KMS-11 (cell line): Measurements from ENCODE around the gene STIM1.

Experiments used
- H2AFZ ChIP-seq: fragments of 200-600 bp; sonication (generic); 2 replicates; pipeline ENCODE4 v1.6.1; 2016; ENCODE audit warnings: antibody characterized with exemption, mixed run types, low read depth
- H3K27ac ChIP-seq: fragments of 200-600 bp; sonication (generic); 2 replicates; pipeline ENCODE4 v1.6.1; 2016; ENCODE audit warnings: mild to moderate bottlenecking, mixed run types
- H3K27me3 ChIP-seq: fragments of 200-600 bp; sonication (generic); 2 replicates; pipeline ENCODE4 v1.6.1; 2017; ENCODE audit warnings: mild to moderate bottlenecking, low read depth, mixed run types, moderate library complexity; ENCODE audit not compliant: insufficient read depth
- H3K36me3 ChIP-seq: fragments of 200-600 bp; sonication (generic); 2 replicates; pipeline ENCODE4 v1.6.1; 2017; ENCODE audit warnings: mild to moderate bottlenecking, mixed run types; ENCODE audit not compliant: insufficient read depth
- H3K4me1 ChIP-seq: fragments of 200-600 bp; sonication (generic); 2 replicates; pipeline ENCODE4 v1.6.1; 2016; ENCODE audit warnings: mild to moderate bottlenecking, low read depth, mixed run types; ENCODE audit not compliant: poor library complexity, severe bottlenecking
- H3K4me2 ChIP-seq: fragments of 200-600 bp; sonication (generic); 2 replicates; pipeline ENCODE4 v1.7.0; 2016; ENCODE audit warnings: mild to moderate bottlenecking, mixed run types
- H3K4me3 ChIP-seq: fragments of 200-600 bp; sonication (generic); IDR thresholded peaks from 2 replicates; pipeline ENCODE4 v1.6.1; 2017; ENCODE audit warnings: low read depth, low read length, mixed read lengths; ENCODE audit not compliant: insufficient read depth
- H3K79me2 ChIP-seq: fragments of 200-600 bp; sonication (generic); 2 replicates; pipeline ENCODE4 v1.6.1; 2016; ENCODE audit warnings: low read depth, mixed run types; ENCODE audit not compliant: insufficient read depth
- H3K9ac ChIP-seq: fragments of 200-600 bp; sonication (generic); 2 replicates; pipeline ENCODE4 v1.6.1; 2016; ENCODE audit warnings: mild to moderate bottlenecking, mixed run types
- H4K20me1 ChIP-seq: fragments of 200-600 bp; sonication (generic); 2 replicates; pipeline ENCODE4 v1.6.1; 2016; ENCODE audit warnings: mild to moderate bottlenecking, mixed run types; ENCODE audit not compliant: insufficient read depth
- TF ChIP-seq, protein P1 (sequence below): fragments of 200-600 bp; sonication (generic); conservative IDR thresholded peaks from 2 replicates; pipeline ENCODE4 v1.6.1; 2017; ENCODE audit warnings: low read depth, mild to moderate bottlenecking, antibody characterized with exemption, low read length, moderate library complexity, mixed read lengths

The STIM1 gene

DNA sequence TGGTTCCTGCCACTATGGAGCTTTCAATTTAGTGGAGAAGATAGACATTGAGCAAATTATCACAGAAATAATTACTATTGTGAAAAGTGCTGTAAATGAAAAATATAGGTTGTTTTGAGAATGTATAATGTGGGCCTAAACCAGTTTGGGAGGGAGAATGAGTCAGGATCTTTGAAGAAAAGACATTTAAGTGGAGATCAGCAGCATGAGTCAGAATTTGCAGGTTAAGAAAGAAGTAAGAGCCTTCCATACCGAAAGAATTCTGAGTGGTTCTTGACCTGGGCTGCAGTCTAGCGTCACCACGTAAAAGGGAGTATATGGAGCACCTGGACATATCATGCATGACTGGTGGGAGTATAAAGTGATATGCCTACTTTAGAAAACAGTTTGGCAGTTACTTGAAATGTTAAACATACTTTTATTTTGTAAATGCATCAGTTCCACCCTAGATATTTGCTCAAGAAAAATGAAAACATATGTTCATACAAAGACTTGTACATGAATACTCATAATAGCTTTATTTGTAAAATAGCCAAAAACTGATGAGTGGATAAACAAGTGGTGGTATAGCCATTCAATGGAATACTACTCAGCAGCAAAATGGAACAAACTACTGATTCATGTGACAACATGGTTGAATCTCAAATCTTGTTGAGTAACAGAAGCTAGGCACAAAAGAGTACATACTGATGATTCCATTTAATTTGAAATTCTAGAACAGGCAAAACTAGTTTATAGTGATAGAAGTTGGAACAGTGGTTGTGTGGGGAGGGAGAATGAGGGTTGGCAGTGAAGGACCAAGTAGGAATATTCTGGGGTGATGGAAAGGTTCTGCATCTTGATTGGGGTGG is 99.2 kb downstream of the STIM1 start:
- H3K9ac ChIP-seq = no peak overlapping the region
- H3K4me3 ChIP-seq = no peak overlapping the region
- H3K27me3 ChIP-seq = no peaks in the 10 kb centered on the region
- H3K36me3 ChIP-seq = no peaks in the 10 kb centered on the region
- no peaks in the 10 kb centered on the region for H3K79me2 ChIP-seq
- H3K4me2 ChIP-seq = peak overlapping the region; percentile 5; the same call in 1 of the 2 replicates
- TF ChIP-seq, protein P1, sequence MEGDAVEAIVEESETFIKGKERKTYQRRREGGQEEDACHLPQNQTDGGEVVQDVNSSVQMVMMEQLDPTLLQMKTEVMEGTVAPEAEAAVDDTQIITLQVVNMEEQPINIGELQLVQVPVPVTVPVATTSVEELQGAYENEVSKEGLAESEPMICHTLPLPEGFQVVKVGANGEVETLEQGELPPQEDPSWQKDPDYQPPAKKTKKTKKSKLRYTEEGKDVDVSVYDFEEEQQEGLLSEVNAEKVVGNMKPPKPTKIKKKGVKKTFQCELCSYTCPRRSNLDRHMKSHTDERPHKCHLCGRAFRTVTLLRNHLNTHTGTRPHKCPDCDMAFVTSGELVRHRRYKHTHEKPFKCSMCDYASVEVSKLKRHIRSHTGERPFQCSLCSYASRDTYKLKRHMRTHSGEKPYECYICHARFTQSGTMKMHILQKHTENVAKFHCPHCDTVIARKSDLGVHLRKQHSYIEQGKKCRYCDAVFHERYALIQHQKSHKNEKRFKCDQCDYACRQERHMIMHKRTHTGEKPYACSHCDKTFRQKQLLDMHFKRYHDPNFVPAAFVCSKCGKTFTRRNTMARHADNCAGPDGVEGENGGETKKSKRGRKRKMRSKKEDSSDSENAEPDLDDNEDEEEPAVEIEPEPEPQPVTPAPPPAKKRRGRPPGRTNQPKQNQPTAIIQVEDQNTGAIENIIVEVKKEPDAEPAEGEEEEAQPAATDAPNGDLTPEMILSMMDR = no peak
- no peak overlapping the region for H2AFZ ChIP-seq
- H3K4me1 ChIP-seq = peaks cover 69% of the 10 kb centered on the region
- H3K27ac ChIP-seq = no peak overlapping the region
- no peaks in the 10 kb centered on the region for H4K20me1 ChIP-seq

DNA sequence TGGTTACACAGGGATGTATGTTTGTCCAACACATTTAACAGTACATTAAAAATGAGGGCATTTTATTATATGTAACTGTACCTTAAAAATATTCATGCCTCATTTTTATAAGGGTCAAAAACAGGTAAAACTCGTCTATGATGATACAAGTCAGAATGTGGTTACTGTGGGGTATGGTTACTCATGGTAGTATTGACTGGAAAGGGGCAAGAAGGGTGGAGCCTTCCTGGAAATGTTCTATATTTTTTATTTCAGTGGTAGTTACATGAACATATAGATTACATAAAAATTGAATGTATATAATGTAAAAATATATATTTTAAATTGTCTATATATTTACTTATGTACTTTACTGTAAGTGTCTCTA is 99.8 kb downstream of the STIM1 start:
- H3K27ac ChIP-seq = no peak overlapping the region
- H3K4me1 ChIP-seq = peaks cover 63% of the 10 kb centered on the region
- no peak overlapping the region for H3K9ac ChIP-seq
- H3K79me2 ChIP-seq = no peaks in the 10 kb centered on the region
- H4K20me1 ChIP-seq = no peaks in the 10 kb centered on the region
- H3K4me2 ChIP-seq = peak overlapping the region; percentile 19; the same call in 1 of the 2 replicates
- no peak overlapping the region for H2AFZ ChIP-seq
- no peak overlapping the region for H3K4me3 ChIP-seq
- TF ChIP-seq, protein P1 = no peak
- no peaks in the 10 kb centered on the region for H3K36me3 ChIP-seq
- H3K27me3 ChIP-seq = no peaks in the 10 kb centered on the region

DNA sequence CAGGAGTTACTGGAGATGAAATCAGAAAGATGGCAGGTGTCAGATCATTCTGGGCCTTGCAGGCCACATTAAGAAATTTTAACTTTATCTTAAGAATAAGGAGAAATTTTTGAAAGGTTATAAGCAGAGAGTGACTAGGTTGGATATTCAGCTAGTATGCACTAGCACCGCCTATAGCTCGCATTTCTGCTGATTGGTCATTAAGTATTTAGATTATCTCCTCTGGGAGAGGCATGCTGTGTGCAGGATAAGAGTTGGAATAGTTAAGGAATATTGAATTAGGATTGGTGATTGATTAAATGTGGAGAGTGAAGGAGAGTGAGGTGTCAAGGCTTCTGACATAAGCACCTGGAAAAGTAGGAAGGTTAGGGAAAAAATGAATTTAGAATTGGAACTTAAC is 100.6 kb downstream of the STIM1 start:
- no peaks in the 10 kb centered on the region for H3K27me3 ChIP-seq
- H3K27ac ChIP-seq = no peak overlapping the region
- H2AFZ ChIP-seq = no peak overlapping the region
- H3K4me3 ChIP-seq = no peak overlapping the region
- H3K4me1 ChIP-seq = peaks cover 55% of the 10 kb centered on the region
- no peaks in the 10 kb centered on the region for H3K79me2 ChIP-seq
- no peaks in the 10 kb centered on the region for H4K20me1 ChIP-seq
- H3K36me3 ChIP-seq = no peaks in the 10 kb centered on the region
- H3K9ac ChIP-seq = no peak overlapping the region
- TF ChIP-seq, protein P1 = no peak
- H3K4me2 ChIP-seq = peak overlapping the region; percentile 46

DNA sequence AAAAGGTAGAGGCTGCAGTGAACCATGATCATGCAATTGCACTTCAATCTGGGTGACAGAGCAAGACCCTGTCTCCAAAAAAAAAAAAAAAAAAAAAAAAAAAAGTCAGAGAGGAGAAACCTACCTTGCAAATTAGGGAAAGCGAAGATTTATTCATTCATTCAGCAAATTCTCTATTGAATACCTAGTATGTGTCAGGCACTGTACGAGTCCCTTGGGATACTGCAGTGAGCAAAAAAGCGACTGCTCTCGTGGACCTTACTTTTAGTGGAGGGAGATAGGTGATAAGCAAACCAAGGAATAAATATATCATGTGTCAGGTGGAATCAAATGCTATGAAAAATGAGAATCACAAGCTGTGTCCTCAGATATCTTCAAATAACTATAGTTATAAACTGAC is 101.3 kb downstream of the STIM1 start:
- no peaks in the 10 kb centered on the region for H3K27me3 ChIP-seq
- H3K4me2 ChIP-seq = no peak overlapping the region
- H4K20me1 ChIP-seq = no peaks in the 10 kb centered on the region
- H3K9ac ChIP-seq = no peak overlapping the region
- no peaks in the 10 kb centered on the region for H3K79me2 ChIP-seq
- no peak overlapping the region for H3K27ac ChIP-seq
- TF ChIP-seq, protein P1 = no peak
- peaks cover 48% of the 10 kb centered on the region for H3K4me1 ChIP-seq
- no peak overlapping the region for H2AFZ ChIP-seq
- no peak overlapping the region for H3K4me3 ChIP-seq
- H3K36me3 ChIP-seq = no peaks in the 10 kb centered on the region
